NCI-H2107 (cell line): ENCODE results near the gene CRISPLD2.

Experiments used
- DNase-seq: peaks from one replicate; lab custom pipeline; 2025; lab: John Stamatoyannopoulos, UW

CRISPLD2 gene

GRCh38 chr16:84800158-84800978 lies 19.4 kb upstream of the CRISPLD2 start:
- DNase-seq: no peak

GRCh38 chr16:84803146-84803545 lies 16.6 kb upstream of the CRISPLD2 start:
- no peak for DNase-seq

- DNase-seq: no peak
Observed at GRCh38 chr16:84804326-84804725, 15.5 kb upstream of the CRISPLD2 start.

GRCh38 chr16:84806256-84806889 lies 13.4 kb upstream of the CRISPLD2 start:
- no peak for DNase-seq

GRCh38 chr16:84806890-84807258 lies 12.9 kb upstream of the CRISPLD2 start:
- DNase-seq: no peak

GRCh38 chr16:84807776-84808175 lies 12.0 kb upstream of the CRISPLD2 start:
- DNase-seq: no peak

- DNase-seq: no peak
Observed at GRCh38 chr16:84808826-84809225, 11.0 kb upstream of the CRISPLD2 start.

GRCh38 chr16:84810518-84811273 lies 9.1 kb upstream of the CRISPLD2 start:
- no peak for DNase-seq

- DNase-seq: no peak
Observed at GRCh38 chr16:84811529-84811928, 8.3 kb upstream of the CRISPLD2 start.

- no peak for DNase-seq
Observed at GRCh38 chr16:84813141-84813934, 6.4 kb upstream of the CRISPLD2 start.

GRCh38 chr16:84815462-84815861 lies 4.3 kb upstream of the CRISPLD2 start:
- no peak for DNase-seq

GRCh38 chr16:84816023-84816422 lies 3.8 kb upstream of the CRISPLD2 start:
- no peak for DNase-seq

- DNase-seq: no peak
Observed at GRCh38 chr16:84816485-84816884, 3.3 kb upstream of the CRISPLD2 start.

GRCh38 chr16:84817206-84817605 lies 2.6 kb upstream of the CRISPLD2 start:
- no peak for DNase-seq

GRCh38 chr16:84817613-84818012 lies 2.2 kb upstream of the CRISPLD2 start:
- DNase-seq: no peak

- DNase-seq: no peak
Observed at GRCh38 chr16:84818133-84818532, 1.7 kb upstream of the CRISPLD2 start.

- no peak for DNase-seq
Observed at GRCh38 chr16:84818989-84819643, 669 bp upstream of the CRISPLD2 start.

- no peak for DNase-seq
Observed at GRCh38 chr16:84820305-84820684, 510 bp downstream of the CRISPLD2 start.

GRCh38 chr16:84820771-84821170 lies 986 bp downstream of the CRISPLD2 start:
- DNase-seq: no peak

GRCh38 chr16:84821179-84821578 lies 1.4 kb downstream of the CRISPLD2 start:
- no peak for DNase-seq
